Osteoblast (primary cell): Measurements from ENCODE around the gene SUMF2. TPM values are rescaled to one million over a fixed set of nuclear protein-coding genes. Genes with fewer than 3 reads are reported as not detected.
A peak's percentile ranks its signal among the peaks of the same experiment; 100 is the strongest.
"Not testable (repeated sequence)": the region's sequence is repeated elsewhere in the genome, so short reads cannot be mapped to it uniquely, and the experiment has no call there.

Source experiments
- DNase-seq: peaks from one replicate; pipeline ENCODE4 v3.0.0; 2011; ENCODE audit warnings: low spot score, mixed read lengths; ENCODE audit not compliant: insufficient read length; ENCODE audit errors: missing footprints
- H2AFZ ChIP-seq: 2 replicates; pipeline ENCODE4 v1.6.0; 2011; ENCODE audit warnings: mild to moderate bottlenecking, low read length
- H3K27ac ChIP-seq: 2 replicates; pipeline ENCODE4 v1.5.1; 2011; ENCODE audit warnings: mild to moderate bottlenecking, low read depth, low read length, moderate library complexity
- H3K27me3 ChIP-seq: 2 replicates; pipeline ENCODE4 v1.6.0; 2012; ENCODE audit warnings: mild to moderate bottlenecking, control low read depth, inconsistent platforms, low read length, moderate library complexity; ENCODE audit not compliant: insufficient read depth
- H3K36me3 ChIP-seq: 2 replicates; pipeline ENCODE4 v1.5.1; 2011; ENCODE audit warnings: mild to moderate bottlenecking, low read length, control low read depth, moderate library complexity; ENCODE audit not compliant: insufficient read depth
- H3K4me1 ChIP-seq: 2 replicates; pipeline ENCODE4 v1.5.1; 2011; ENCODE audit warnings: mild to moderate bottlenecking, low read length, control low read depth, moderate library complexity; ENCODE audit not compliant: insufficient read depth
- H3K4me2 ChIP-seq: 2 replicates; pipeline ENCODE4 v1.6.0; 2011; ENCODE audit warnings: mild to moderate bottlenecking, low read length; ENCODE audit not compliant: insufficient read depth
- H3K4me3 ChIP-seq: fragments of 200-600 bp; sonication (generic); 3 replicates; pipeline ENCODE4 v1.5.1; 2012; ENCODE audit warnings: mild to moderate bottlenecking, low read length, inconsistent platforms; ENCODE audit not compliant: insufficient read depth
- H3K79me2 ChIP-seq: 2 replicates; pipeline ENCODE4 v1.6.0; 2012; ENCODE audit warnings: mild to moderate bottlenecking, low read length, control low read depth, inconsistent platforms; ENCODE audit not compliant: insufficient read depth
- H3K9me3 ChIP-seq: 2 replicates; pipeline ENCODE4 v1.5.1; 2011; ENCODE audit warnings: low read depth, low read length, control low read depth
- H4K20me1 ChIP-seq: 2 replicates; pipeline ENCODE4 v1.6.0; 2012; ENCODE audit warnings: mild to moderate bottlenecking, low read length, control low read depth; ENCODE audit not compliant: insufficient read depth
- total RNA-seq: library from RNA; depleted of rRNA; stranded (reverse); fragments of >200 nt; gene quantifications from 2 replicates; pipeline ENCODE4 v1.2.3, GENCODE V29; 2012
- TF ChIP-seq, protein P1 (sequence below): IDR thresholded peaks from 2 replicates; pipeline ENCODE4 v1.5.1; 2011; ENCODE audit warnings: mild to moderate bottlenecking, low read depth, low read length, moderate library complexity; ENCODE audit errors: extremely low read depth

Gene SUMF2
- total RNA-seq, 1 donor: 230 TPM

DNA sequence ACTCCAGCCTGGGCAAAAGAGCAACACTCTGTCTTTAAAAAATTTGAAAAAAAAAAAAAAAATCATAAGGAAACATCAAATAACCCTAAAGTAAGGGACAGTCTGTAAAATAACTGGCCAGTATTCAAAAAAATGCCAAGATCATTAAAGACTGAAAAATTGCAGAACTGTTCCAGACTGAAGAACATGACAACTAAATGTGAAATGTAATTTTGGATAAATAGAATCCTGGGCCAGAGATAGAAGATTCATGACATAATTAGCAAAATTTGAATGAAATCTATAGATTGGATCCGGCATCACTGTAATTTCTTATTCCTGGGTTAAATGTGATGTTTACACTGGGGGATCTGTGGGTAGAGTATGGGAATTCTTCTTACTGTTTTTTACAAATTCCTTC is 15.8 kb upstream of the SUMF2 start:
- Histone ChIP-seq H2AFZ (no peak overlapping the region), H3K36me3 (peaks cover 7% of the 10 kb centered on the region), H3K27ac (no peak overlapping the region), H4K20me1 (peaks cover 2% of the 10 kb centered on the region), H3K79me2 (peaks cover 31% of the 10 kb centered on the region), H3K27me3 (no peaks in the 10 kb centered on the region), H3K9me3 (no peaks in the 10 kb centered on the region), H3K4me3 (no peak overlapping the region), H3K4me1 (peaks cover 40% of the 10 kb centered on the region), H3K4me2 (peak overlapping the region; percentile 9)
- TF ChIP-seq, protein P1, sequence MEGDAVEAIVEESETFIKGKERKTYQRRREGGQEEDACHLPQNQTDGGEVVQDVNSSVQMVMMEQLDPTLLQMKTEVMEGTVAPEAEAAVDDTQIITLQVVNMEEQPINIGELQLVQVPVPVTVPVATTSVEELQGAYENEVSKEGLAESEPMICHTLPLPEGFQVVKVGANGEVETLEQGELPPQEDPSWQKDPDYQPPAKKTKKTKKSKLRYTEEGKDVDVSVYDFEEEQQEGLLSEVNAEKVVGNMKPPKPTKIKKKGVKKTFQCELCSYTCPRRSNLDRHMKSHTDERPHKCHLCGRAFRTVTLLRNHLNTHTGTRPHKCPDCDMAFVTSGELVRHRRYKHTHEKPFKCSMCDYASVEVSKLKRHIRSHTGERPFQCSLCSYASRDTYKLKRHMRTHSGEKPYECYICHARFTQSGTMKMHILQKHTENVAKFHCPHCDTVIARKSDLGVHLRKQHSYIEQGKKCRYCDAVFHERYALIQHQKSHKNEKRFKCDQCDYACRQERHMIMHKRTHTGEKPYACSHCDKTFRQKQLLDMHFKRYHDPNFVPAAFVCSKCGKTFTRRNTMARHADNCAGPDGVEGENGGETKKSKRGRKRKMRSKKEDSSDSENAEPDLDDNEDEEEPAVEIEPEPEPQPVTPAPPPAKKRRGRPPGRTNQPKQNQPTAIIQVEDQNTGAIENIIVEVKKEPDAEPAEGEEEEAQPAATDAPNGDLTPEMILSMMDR: no peak
- no peak for DNase-seq

DNA sequence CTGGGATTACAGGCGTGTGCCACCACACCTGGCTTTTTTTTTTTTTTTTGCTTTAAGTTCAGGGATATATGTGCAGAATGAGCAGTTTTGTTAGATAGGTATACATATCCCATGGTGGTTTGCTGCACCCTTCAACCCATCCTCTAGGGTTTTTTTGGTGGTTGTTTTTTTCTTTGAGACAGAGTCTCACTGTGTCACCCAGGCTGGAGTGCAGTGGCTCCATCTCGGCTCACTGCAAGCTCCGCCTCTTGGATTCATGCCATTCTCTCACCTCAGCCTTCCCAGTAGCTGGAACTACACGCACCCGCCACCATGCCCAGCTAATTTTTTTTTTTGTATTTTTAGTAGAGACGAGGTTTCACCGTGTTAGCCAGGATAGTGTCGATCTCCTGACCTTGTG is 15.3 kb upstream of the SUMF2 start:
- not testable (repeated sequence) for H3K9me3 ChIP-seq, H3K27ac ChIP-seq, H3K27me3 ChIP-seq, H4K20me1 ChIP-seq, H3K4me3 ChIP-seq, DNase-seq, H2AFZ ChIP-seq
- H3K79me2 ChIP-seq: peaks cover 36% of the 10 kb centered on the region
- H3K4me2 ChIP-seq: peak overlapping the region; percentile 9
- peaks cover 41% of the 10 kb centered on the region for H3K4me1 ChIP-seq
- peaks cover 12% of the 10 kb centered on the region for H3K36me3 ChIP-seq

DNA sequence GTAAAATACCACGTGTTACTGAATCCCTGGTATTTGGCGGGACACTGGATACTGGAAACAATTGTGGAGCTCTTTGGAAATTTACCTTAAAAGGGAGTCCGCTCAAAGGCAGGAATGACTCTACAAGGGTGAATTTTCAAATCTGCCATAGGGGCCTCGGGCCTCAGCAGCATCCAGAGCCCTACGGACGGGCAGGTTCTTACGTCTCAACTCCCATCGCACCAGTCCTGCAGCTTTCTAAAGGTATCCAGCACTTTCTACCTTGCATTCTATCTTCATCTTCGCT is 13.1 kb upstream of the SUMF2 start:
- Histone ChIP-seq H3K4me3 (peak overlapping the region; percentile 90), H3K79me2 (peaks cover 52% of the 10 kb centered on the region), H3K27me3 (no peaks in the 10 kb centered on the region), H2AFZ (peak overlapping the region; percentile 93), H3K4me1 (peaks cover 41% of the 10 kb centered on the region), H3K27ac (peak overlapping the region; percentile 94), H4K20me1 (peaks cover 7% of the 10 kb centered on the region), H3K36me3 (peaks cover 32% of the 10 kb centered on the region), H3K4me2 (peak overlapping the region; percentile 95), H3K9me3 (no peaks in the 10 kb centered on the region)
- no peak for DNase-seq
- TF ChIP-seq, protein P1: no peak

DNA sequence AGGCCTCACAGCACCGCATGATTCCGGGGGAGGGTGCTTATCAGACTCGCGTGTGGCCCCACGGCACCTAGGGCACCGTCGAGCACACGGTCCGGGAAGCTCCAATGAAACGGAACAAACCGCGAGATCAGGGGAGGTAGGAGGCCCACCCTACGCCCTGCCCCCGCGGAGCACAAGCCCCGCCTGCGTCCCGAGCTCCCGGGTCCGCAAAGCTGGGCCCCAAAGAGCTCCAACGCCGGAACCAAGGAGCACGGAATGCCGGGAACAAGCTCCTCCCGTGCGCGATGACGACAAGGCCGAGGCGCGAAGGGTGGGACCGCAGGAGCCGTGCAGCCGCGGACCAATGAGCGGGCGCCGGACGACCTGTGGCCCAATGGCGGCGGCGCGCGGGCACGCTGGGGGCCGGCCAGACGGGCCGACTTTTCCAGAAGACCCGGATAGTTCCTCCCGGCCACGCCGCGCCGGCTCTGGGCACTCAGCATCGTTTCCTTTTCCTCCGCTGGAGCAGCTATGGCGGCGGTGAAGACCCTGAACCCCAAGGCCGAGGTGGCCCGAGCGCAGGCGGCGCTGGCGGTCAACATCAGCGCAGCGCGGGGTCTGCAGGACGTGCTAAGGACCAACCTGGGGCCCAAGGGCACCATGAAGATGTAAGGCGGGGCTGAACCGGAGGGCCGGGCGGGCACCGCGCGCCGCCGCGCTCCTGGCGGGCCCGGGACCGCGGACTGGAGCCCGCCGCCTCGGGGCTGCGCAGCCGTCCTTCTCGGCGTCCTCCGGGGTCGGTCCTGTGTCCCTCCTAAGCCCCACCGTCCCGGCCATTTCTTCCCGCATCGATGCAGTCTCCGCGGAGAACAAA is 12.5 kb upstream of the SUMF2 start, which contains the start of the genes CCT6A and PSPH:
Gene CCT6A, plus strand, starts transcription at position 427 of the 853 bp plus-strand sequence. Its CDS starts 84 bp downstream, at position 511.
Gene PSPH, minus strand, starts transcription at position 106 of the 853 bp plus-strand sequence. CDS start 30,232 bp downstream, outside the sequence.
- Histone ChIP-seq H3K4me1 (peaks cover 38% of the 10 kb centered on the region), H3K27ac (peak within 1 kb of the TSS; percentile 94), H3K4me3 (peak within 1 kb of the TSS; percentile 90), H3K4me2 (peak within 1 kb of the TSS; percentile 97), H4K20me1 (peaks cover 7% of the 10 kb centered on the region), H3K79me2 (peaks cover 54% of the 10 kb centered on the region), H3K27me3 (no peaks in the 10 kb centered on the region), H3K36me3 (peaks cover 37% of the 10 kb centered on the region), H2AFZ (peak within 1 kb of the TSS; percentile 93), H3K9me3 (no peaks in the 10 kb centered on the region)
- TF ChIP-seq, protein P1: no peak
- peak; percentile 99 for DNase-seq
